ENCODE measurements around the gene ITGB2.

GRCh38 chr21:44892095-44892494 is 28.6 kb downstream of the ITGB2 start:
- TF ChIP-seq, protein P1, sequence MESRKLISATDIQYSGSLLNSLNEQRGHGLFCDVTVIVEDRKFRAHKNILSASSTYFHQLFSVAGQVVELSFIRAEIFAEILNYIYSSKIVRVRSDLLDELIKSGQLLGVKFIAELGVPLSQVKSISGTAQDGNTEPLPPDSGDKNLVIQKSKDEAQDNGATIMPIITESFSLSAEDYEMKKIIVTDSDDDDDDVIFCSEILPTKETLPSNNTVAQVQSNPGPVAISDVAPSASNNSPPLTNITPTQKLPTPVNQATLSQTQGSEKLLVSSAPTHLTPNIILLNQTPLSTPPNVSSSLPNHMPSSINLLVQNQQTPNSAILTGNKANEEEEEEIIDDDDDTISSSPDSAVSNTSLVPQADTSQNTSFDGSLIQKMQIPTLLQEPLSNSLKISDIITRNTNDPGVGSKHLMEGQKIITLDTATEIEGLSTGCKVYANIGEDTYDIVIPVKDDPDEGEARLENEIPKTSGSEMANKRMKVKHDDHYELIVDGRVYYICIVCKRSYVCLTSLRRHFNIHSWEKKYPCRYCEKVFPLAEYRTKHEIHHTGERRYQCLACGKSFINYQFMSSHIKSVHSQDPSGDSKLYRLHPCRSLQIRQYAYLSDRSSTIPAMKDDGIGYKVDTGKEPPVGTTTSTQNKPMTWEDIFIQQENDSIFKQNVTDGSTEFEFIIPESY (IDR thresholded peaks at IDR 0.05; ENCODE audit: extremely low read depth, insufficient replicate concordance, low read length) = no peak
- no peak for TF ChIP-seq POLR2A (IDR thresholded peaks at IDR 0.05; ENCODE audit: borderline replicate concordance, extremely low read depth, insufficient read depth, insufficient read length)
- TF ChIP-seq MAX (IDR thresholded peaks at IDR 0.05) = no peak
- TF ChIP-seq, protein P2, sequence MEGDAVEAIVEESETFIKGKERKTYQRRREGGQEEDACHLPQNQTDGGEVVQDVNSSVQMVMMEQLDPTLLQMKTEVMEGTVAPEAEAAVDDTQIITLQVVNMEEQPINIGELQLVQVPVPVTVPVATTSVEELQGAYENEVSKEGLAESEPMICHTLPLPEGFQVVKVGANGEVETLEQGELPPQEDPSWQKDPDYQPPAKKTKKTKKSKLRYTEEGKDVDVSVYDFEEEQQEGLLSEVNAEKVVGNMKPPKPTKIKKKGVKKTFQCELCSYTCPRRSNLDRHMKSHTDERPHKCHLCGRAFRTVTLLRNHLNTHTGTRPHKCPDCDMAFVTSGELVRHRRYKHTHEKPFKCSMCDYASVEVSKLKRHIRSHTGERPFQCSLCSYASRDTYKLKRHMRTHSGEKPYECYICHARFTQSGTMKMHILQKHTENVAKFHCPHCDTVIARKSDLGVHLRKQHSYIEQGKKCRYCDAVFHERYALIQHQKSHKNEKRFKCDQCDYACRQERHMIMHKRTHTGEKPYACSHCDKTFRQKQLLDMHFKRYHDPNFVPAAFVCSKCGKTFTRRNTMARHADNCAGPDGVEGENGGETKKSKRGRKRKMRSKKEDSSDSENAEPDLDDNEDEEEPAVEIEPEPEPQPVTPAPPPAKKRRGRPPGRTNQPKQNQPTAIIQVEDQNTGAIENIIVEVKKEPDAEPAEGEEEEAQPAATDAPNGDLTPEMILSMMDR (IDR thresholded peaks at IDR 0.05 in 2 of 3, conservative IDR thresholded peaks at IDR 0.05 in 1 of 3; ENCODE audit: borderline replicate concordance in 1 of 3, insufficient read depth in 1 of 3, low read depth in 2 of 3, low read length in 2 of 3) = no peak
- TF ChIP-seq EZH2 (IDR thresholded peaks at IDR 0.05) = no peak
- TF ChIP-seq POLR2AphosphoS5 (IDR thresholded peaks at IDR 0.05; ENCODE audit: low read depth, low read length) = no peak
- TF ChIP-seq, protein P3, sequence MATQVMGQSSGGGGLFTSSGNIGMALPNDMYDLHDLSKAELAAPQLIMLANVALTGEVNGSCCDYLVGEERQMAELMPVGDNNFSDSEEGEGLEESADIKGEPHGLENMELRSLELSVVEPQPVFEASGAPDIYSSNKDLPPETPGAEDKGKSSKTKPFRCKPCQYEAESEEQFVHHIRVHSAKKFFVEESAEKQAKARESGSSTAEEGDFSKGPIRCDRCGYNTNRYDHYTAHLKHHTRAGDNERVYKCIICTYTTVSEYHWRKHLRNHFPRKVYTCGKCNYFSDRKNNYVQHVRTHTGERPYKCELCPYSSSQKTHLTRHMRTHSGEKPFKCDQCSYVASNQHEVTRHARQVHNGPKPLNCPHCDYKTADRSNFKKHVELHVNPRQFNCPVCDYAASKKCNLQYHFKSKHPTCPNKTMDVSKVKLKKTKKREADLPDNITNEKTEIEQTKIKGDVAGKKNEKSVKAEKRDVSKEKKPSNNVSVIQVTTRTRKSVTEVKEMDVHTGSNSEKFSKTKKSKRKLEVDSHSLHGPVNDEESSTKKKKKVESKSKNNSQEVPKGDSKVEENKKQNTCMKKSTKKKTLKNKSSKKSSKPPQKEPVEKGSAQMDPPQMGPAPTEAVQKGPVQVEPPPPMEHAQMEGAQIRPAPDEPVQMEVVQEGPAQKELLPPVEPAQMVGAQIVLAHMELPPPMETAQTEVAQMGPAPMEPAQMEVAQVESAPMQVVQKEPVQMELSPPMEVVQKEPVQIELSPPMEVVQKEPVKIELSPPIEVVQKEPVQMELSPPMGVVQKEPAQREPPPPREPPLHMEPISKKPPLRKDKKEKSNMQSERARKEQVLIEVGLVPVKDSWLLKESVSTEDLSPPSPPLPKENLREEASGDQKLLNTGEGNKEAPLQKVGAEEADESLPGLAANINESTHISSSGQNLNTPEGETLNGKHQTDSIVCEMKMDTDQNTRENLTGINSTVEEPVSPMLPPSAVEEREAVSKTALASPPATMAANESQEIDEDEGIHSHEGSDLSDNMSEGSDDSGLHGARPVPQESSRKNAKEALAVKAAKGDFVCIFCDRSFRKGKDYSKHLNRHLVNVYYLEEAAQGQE (IDR thresholded peaks at IDR 0.05; ENCODE audit: low read depth) = no peak
